Measurements from ENCODE around the gene JADE2.

JADE2 gene

DNA sequence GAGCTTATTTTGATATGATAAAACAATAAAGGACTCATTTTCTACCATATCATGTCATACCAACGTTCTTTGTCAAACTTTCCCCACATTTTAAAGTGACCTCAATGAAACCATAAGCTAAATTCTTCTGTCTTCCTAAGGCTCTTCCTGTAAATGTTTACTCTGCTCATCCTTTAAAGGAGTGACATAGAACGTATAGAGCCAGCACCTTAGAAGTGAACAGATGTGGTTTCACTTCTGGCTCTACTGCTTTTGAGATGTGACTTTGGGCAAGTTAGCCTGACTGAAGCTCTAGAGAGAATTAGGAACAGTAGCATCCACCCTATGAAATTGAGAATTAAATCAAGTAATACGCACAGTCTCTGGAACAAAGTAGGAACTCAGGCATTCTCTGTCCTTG lies 83.1 kb downstream of the JADE2 start:
- peaks cover under 1% of the 10 kb centered on the region; the same call in 1 of the 2 replicates for H3K4me1 ChIP-seq (ENCODE audit: insufficient read depth, low read length)
- peaks cover 19% of the 10 kb centered on the region for H3K36me3 ChIP-seq (ENCODE audit: insufficient read depth, low read length)
- H3K9ac ChIP-seq (ENCODE audit: low read depth, low read length), result no peak overlapping the region
- no peaks in the 10 kb centered on the region for H3K9me3 ChIP-seq (ENCODE audit: control insufficient read depth, insufficient read depth, low read length)

DNA sequence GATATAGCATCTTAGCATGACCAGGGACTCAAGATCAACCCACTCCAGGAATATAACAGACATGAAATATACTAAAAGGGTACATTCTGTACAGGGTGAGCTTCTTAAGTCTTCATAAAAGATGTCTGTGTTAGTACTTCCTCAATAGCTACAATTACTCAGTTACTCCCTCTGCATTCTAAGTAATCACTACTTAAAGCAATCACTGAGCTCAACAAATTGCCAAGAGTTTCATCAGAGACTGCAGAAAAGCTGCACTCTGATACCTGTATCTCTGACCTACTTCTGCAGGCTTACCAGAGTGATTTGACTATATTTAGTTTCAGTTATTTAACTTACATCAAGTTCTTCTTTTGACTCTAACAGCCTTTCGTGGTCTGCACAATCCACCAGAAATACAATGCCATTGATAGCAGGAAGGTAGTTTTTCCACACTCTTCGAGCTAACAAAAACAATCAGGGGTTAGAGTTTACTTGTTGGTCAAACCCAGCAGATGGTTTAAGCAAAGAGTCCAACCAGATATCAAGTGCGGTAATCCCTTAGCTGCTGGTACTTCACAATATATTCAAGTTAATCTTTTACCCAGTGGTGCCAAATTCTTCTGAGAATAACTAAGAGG lies 83.9 kb downstream of the JADE2 start:
- Histone ChIP-seq H3K4me1 (ENCODE audit: insufficient read depth, low read length) (peaks cover 5% of the 10 kb centered on the region; the same call in 1 of the 2 replicates), H3K9ac (ENCODE audit: low read depth, low read length) (no peak overlapping the region), H3K36me3 (ENCODE audit: insufficient read depth, low read length) (peaks cover 19% of the 10 kb centered on the region), H3K9me3 (ENCODE audit: control insufficient read depth, insufficient read depth, low read length) (no peaks in the 10 kb centered on the region)

DNA sequence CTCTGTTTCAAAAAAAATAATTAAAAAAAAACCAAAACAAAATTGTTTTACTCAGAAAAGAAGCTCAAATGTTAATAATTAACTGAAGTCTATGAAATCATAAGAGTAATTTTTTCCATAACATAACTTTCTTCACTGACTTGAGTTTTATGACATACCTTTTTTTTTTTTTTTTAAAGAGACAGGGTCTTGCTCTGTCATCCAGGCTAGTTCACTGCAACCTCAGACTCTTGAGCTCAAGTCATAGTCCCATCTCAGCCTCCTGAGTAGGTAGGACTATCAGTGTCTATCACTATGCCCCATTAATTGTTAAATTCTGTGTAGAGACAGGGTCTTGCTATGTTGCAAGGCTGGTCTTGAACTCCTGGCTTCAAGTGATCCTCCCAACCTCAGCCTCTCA lies 85.3 kb downstream of the JADE2 start:
- Histone ChIP-seq H3K4me1 (ENCODE audit: insufficient read depth, low read length) (peaks cover 8% of the 10 kb centered on the region; the same call in 1 of the 2 replicates), H3K36me3 (ENCODE audit: insufficient read depth, low read length) (peaks cover 18% of the 10 kb centered on the region), H3K9ac (ENCODE audit: low read depth, low read length) (no peak overlapping the region), H3K9me3 (ENCODE audit: control insufficient read depth, insufficient read depth, low read length) (no peaks in the 10 kb centered on the region)

DNA sequence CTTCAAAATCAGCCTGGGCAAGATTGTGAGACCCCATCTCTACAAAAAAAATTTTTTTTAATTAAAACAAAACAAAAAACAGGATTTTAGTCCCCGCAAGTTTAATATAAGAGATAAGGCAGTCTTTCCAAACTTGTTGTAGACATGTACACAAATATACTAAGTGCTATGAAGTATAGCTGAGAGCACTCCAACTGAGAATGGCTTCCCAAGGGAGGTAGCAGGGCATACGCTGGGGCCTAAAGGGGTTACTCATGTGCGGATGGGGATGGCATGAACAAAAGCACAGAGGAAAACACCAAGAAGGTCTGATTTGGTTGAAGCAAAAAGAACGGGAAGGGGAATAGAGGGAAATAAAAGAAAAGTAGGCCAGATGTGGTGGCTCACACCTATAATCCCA lies 86.0 kb downstream of the JADE2 start:
- no peaks in the 10 kb centered on the region for H3K9me3 ChIP-seq (ENCODE audit: control insufficient read depth, insufficient read depth, low read length)
- peaks cover 8% of the 10 kb centered on the region; the same call in 1 of the 2 replicates for H3K4me1 ChIP-seq (ENCODE audit: insufficient read depth, low read length)
- H3K36me3 ChIP-seq (ENCODE audit: insufficient read depth, low read length), result peaks cover 14% of the 10 kb centered on the region
- H3K9ac ChIP-seq (ENCODE audit: low read depth, low read length), result no peak overlapping the region

DNA sequence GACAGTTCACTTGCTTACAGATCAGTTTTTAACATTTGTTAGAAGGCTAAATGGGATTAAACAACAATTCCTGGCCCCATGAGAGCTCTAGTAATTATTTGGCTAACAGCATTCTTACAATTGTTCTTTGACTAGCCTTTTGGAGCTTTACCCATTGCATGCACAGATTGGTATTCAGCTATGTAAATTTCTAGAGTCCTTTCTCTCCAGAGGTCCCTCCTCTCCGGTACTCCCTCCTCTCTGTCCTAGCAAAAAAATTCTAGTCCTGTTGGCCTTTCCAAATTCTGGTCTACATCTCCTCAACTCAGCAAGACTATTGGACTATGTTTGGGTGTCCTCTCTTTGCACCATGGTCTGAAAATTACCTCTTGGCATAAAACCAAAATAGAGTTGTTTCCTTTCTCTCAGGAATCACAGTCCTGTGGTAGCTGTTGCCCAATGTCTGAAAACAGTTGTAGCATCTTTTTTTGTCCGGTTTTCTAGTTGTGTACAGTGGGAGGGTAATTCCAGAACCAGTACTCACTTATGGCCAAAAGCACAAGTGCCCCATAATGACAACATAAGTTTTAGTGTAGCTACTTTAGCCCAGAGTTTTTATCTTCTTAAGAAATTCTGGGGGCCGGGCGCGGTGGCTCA lies 89.1 kb downstream of the JADE2 start:
- Histone ChIP-seq H3K9ac (ENCODE audit: low read depth, low read length) (no peak overlapping the region), H3K4me1 (ENCODE audit: insufficient read depth, low read length) (peaks cover 8% of the 10 kb centered on the region; the same call in 1 of the 2 replicates), H3K9me3 (ENCODE audit: control insufficient read depth, insufficient read depth, low read length) (no peaks in the 10 kb centered on the region), H3K36me3 (ENCODE audit: insufficient read depth, low read length) (peaks cover 8% of the 10 kb centered on the region; the same call in 1 of the 2 replicates)

DNA sequence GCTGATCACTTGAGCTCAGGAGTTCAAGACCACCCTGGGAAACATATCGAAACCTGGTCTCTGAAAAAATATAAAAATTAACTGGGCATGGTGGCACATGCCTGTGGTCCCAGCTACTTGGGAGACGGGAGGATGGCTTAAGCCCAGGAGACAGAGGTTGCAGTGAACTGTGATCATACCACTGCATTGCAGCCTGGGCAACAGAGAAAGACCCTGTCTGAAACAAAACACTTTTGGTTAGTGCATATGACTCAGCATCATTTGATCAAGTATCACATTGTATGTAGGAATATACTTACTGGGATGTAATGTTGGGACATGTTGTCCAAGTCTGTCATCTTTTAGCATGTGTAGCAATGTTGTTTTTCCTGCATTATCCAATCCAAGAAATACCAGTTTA lies 95.2 kb downstream of the JADE2 start:
- Histone ChIP-seq H3K9ac (ENCODE audit: low read depth, low read length) (no peak overlapping the region), H3K4me1 (ENCODE audit: insufficient read depth, low read length) (no peaks in the 10 kb centered on the region), H3K9me3 (ENCODE audit: control insufficient read depth, insufficient read depth, low read length) (no peaks in the 10 kb centered on the region), H3K36me3 (ENCODE audit: insufficient read depth, low read length) (peaks cover 3% of the 10 kb centered on the region; the same call in 1 of the 2 replicates)

DNA sequence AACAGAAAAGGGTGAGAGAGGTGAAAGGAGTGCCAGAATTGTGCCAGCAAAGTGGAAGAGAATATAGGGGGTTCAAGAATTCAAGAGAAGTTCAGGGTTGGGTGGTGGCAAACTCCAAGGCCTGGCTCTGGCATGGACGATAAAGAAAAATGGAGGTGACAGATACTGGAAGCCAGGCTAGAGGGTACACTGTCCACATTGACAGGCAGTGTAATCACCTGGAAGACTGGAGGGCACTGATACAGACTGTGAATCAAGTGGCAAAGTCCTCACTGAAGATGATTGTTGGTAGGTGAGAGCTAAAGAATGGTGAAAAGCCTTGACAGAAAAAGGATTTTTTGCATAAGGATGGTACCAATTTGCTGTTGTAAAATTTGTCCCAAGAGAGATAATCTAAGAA lies 100.1 kb downstream of the JADE2 start:
- no peak overlapping the region for H3K9ac ChIP-seq (ENCODE audit: low read depth, low read length)
- H3K4me1 ChIP-seq (ENCODE audit: insufficient read depth, low read length), result no peaks in the 10 kb centered on the region
- no peaks in the 10 kb centered on the region for H3K9me3 ChIP-seq (ENCODE audit: control insufficient read depth, insufficient read depth, low read length)
- H3K36me3 ChIP-seq (ENCODE audit: insufficient read depth, low read length), result no peaks in the 10 kb centered on the region; the same call in 1 of the 2 replicates

DNA sequence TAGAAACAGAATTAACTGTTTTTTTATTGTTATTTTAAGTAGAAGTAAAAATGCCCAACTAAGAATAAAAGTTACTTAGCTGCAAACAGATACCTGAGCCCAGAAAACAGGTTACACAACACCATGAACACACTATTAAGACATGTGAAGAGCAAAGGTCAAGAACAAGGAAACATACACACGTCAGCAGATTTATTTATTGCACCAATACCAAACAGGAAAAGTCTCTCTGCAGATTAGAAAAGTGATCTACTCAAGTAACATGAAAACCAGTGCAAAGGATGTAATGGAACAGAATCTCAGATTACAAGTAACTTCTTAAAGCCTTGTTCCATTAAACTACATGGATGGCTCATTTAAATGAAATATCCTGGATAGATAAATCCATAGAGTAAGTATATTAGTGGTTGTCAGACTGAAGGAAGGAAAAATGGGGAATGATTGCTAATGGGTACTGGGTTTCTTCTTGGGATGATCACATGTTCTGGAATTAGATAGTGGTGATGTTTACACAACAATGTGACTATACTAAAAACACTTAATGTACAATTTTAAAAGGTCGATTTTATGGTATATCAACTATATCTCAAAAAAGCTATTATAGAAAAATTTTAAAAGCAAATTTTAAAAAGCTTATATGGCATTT lies 101.0 kb downstream of the JADE2 start:
- no peaks in the 10 kb centered on the region for H3K4me1 ChIP-seq (ENCODE audit: insufficient read depth, low read length)
- no peak overlapping the region for H3K9ac ChIP-seq (ENCODE audit: low read depth, low read length)
- no peaks in the 10 kb centered on the region for H3K9me3 ChIP-seq (ENCODE audit: control insufficient read depth, insufficient read depth, low read length)
- no peaks in the 10 kb centered on the region; the same call in 1 of the 2 replicates for H3K36me3 ChIP-seq (ENCODE audit: insufficient read depth, low read length)

Data from ES-I3 (cell line).